Measurements from ENCODE around the gene TMEM204.

Gene TMEM204

DNA sequence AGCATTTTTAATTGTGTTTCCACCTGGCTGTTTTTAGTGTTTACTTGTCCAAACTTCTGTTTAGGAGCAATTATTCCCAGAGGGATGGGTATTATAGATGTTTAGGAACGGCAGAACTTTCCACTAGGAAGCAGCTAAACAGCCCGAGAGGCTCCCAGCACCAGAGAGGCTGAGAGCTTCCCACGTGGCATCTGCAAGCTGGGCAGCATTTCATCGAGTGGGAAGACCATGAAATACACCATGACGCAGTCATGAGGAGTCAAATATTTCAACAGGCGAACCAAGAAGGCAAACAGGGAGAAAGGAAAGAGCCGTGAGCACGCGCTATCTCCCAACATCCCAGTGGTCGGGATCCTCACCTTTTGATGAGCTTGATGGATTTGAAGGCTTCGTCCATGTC lies 24.1 kb downstream of the TMEM204 start:
- no peak for DNase-seq (ENCODE audit: low read depth in 2 of 2)

DNA sequence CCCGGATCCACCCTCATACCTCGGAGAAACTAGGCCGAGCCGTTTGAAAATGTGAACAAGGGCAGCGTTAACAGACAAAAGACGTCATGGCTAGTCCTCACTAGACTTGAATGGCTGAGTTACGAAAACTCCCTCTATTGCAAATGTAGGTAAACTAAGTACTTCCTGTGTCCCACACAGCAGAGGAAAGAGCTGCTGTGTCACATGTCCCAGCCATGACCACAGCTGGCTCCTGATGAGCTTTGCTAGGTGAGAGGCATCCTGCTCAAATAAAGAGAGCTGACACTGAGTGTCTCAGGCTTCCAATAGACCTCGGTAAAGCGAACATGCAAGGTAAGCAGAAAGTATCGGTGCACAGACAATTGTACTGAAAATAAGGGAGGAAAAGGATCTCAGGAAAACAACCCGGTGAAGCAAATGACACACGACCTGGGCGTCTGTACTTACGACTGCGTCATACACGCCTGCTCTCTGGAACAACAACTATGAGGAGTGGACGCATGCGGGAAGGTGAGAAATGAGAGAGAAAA lies 26.0 kb downstream of the TMEM204 start:
- DNase-seq (ENCODE audit: low read depth in 2 of 2): no peak

DNA sequence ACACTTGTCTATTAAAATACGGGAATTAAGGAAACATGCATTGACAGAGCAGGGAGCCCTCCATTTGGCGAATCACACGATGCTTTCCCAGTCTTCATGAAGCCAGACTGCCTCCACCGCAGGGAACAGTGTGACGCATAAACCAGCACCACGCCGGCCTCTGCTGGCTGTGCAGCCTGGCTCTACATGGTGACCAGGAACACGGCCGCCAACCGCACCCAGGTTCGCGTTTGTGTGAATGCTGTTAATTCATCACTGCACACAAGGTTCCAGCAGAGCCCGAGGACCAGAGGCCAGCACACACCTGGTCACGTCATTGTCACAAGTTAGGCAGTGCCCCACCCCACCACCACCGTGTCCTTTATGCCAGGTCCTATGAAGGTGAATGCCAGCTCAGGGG lies 26.7 kb downstream of the TMEM204 start:
- DNase-seq (ENCODE audit: low read depth in 2 of 2): no peak

DNA sequence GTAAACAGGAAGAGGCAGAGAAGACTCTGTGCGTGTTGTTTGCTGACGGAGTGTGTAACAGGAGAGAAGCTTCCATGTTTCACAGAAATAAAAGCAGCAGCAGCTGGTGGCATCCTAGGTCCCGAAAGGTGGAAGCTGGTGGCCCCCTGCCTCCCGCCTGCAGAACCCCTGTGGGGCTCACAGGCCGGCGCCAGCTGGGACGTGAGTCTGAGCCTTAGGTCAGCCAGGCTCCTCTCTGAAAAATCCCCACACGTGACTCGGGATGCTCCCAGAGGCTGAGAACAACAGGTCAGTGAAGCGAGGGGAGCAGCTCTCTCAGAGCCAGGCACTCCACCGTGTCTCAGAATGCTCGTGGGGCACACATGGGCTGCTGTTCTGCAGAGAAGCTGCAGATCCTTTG lies 27.4 kb downstream of the TMEM204 start:
- DNase-seq (ENCODE audit: low read depth in 2 of 2): no peak

DNA sequence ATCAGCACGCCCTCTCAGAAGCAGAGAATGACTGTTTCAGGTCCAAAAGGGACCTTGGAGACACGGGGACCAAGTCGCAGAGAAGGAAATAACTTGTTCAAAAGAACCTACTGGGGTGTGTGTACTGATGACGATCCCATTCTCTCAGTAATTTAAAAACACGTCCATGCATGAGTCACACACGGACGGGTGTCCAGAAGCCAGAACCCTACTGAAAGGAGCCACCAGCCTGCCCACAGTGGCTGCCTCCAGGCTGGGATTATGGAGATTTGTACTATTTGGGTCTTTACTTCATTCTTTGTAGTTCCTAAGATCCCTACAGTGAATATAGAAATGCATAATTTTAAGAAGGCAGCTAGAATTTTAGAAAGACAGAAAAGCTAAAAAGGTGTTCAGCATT lies 27.8 kb downstream of the TMEM204 start:
- DNase-seq (ENCODE audit: low read depth in 2 of 2): no peak

DNA sequence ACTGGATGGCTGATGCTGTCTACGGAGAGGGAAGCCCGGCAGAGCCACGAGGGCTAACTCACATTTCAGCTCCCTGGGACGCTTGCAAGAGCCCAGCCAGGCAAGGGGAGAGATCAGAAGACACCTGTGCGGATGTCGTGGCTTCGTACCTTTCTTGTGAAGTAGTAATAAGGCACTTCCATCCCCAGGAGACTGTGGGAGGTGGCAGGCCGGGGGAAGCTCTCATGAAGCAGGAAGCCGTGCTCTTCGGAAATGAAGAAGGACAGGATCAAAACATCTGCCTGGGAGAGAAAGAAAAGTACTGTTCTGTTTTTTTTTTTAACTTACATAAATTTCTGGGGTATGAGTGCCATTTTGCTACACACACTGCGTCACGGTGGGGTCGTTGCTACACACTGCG lies 28.4 kb downstream of the TMEM204 start:
- DNase-seq (ENCODE audit: low read depth in 2 of 2): no peak

DNA sequence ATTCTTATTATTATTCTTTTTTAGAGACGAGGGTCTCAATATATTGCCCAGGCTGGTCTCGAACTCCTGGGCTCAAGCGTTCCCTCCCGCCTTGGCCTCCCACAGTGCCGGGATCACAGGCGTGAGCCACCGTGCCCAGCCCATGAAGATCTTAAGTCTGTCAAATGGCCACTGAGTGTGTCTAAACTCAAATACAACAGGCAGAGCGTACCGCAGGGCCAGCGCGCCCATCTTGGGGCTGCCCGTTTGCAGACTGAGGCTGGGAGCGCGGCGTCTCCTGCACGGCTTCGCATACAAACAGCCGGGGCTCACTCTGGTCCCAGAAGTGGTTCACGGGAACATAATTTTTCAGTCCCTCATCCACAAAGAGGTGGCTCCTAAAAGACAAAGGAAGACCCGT lies 30.3 kb downstream of the TMEM204 start:
- DNase-seq (ENCODE audit: low read depth in 2 of 2): no peak

DNA sequence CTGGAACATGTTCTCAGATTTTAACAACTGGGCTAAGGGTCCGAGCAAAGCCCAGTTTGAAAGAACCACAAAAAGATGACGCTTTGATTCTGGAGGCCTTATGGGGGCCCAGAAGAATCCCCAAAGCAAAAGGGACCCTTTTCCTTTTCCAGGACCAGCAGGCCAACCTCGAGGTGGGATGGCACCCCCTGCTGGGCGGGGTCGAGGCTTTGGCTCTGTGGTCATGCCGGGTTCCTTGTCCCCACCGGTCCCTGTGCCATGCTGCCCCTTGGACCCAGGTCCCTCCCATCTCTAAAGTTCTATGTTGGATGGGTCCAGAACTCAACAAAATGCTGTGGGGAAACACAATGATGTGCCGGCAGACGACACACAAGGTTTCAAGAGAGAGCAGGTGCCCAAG lies 30.9 kb downstream of the TMEM204 start:
- DNase-seq (ENCODE audit: low read depth in 2 of 2): no peak

DNA sequence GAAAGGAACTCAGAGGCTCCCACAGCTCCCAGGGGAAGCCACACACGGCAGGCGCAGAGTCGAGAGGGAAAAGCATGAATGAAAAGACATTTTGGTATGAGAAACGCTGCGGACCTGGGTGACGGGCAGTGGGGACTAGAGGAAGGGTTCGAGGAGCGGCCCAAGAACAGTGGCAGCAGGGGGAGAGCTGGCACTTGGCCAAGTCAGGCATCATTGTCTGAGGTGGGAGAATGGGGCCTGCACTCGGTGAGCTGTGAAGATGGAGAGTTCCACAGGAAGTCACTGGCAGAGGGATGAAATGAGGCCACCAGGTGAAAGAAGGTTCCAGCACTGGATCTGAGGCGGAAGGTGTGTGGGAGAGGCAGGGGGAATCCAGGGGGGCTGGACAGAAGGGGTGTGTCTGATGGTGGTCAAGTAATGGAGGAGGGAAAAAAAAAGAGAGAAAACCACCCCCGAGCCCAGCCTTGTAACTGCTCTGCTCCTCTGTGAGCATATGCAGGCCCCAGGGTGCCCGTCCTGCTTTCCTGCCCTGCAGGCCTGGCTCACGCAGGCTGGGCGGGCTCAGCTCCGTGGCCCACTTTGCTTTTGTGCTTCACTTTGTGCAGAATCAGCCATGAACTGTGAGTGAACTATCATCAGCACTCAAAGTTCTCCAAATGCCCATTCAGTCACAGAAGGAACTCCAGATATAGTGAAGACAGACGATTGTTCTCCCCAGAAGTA lies 31.8 kb downstream of the TMEM204 start:
- DNase-seq (ENCODE audit: low read depth in 2 of 2): no peak

DNA sequence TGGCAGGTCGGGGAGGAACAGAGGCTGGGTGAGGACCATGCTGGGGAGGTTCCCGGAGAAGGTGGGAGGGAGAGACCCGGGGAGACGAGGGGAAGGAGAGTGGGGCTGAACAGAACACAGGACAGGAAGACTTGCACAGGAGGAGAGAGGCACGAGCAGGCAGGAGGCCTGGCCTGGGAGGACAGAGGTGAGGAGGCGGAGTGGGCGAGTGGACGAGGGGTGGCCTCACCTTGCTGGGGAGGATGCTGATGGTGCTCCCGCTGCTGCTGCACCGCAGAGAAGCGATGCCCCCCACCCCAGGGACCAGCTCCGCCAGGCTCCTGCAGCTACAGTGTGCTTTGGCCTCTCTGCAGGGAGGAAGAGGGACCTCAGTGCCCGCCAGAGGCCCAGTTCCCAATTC lies 34.5 kb downstream of the TMEM204 start:
- DNase-seq (ENCODE audit: low read depth in 2 of 2): no peak

DNA sequence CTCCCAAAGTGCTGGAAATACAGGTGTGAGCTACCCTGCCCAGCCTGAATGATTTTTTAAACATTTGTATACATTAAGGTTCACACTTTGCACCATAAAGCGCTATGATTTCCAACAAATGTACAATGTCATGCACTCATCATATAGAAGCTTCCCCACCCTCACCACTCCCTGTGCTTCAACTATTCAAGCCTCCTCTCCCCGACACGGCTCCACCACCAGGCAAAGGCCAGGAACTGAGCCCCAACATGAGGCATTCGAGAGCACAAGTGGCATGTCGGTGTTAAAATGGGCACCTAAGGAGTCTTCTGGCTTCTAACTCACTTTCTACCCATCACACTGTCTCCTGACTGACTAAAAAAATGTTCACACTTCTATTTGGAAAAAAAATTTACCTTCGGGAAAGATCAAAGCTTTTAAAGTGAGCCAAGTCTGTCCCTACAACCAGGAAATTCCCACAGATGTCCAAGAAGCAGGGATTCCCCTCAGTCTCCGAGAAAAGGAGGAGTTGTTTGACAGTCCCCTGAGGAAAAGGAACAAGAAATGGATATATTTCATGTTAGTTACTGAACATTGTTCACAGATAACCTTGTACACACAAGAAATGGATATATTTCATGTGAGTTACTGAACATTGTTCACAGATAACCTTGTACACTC lies 37.7 kb downstream of the TMEM204 start:
- DNase-seq (ENCODE audit: low read depth in 2 of 2): no peak

DNA sequence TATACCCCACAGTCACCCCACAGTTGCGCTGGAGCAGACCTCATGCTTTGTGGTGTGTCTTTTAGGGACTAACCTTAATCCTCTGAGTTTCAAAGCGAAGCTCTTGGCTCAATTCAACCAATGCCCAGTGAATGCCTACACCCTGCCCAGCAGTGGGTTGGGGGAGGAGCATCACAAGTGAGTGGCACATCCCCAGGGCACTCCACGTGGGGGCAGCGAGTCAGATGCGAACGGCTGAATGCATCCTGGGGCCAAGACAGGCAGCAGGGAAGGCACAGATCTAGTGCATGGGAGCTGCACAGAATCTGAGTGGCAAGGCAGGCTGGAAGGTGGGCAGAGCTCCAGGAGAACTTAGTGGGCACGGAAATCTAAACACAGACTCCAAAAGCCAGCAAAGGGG lies 39.2 kb downstream of the TMEM204 start:
- no peak for DNase-seq (ENCODE audit: low read depth in 2 of 2)

DNA sequence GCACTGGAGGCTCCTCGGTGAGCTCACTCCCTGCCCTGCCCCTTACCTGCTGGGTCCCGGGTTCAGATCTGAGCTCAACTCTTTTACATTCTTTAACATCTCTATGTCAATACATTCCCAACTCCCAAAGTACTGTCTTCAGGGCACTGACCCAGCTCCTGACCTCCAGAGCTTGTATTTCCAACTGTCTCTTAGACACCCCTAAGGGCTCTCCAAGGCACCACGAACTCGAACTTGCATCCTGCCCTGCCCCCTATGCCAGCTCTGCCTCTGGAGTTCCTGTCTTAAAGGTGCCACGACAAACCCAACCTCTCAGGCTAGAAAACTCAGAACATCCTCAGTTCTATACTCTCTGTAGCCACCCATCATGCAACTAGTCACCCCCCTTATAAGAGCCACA lies 39.8 kb downstream of the TMEM204 start:
- no peak for DNase-seq (ENCODE audit: low read depth in 2 of 2)

DNA sequence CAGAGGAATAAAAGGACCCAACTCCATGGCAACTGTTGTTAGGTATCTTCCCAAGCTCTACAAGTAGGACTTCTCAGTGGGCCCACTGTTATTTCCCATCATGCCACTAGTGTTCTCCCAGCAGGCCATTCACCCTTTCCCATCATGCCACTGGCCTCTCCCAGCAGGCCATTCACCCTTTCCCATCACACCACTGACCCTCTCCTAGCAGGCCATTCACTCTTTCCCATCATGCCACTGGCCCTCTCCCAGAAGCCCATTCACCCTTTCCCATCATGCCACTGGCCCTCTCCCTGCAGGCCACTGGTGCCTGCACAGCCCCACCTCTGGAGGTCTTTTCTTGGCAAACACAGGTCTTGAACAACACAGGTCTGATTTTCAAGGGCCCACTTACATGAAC lies 42.1 kb downstream of the TMEM204 start:
- DNase-seq (ENCODE audit: low read depth in 2 of 2): no peak

DNA sequence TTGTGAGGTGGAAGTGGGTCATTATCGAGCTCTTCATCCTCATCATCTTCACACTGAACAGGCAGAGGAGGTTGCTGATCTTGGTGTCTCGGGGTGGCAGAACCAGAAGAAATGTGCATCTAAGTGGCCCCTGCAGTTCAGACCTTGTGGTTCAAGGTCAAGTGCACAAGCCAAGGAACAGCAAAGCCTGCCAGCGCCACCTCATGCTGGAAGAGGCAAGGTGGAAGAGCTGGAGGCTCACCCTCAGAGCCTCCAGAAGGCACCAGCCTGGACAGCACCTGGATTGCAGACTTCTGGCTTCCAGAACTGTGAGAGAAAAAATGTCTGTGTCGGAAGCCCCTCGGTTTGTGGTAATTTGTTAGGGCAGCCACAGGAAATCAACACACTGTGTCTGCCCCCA lies 45.7 kb downstream of the TMEM204 start:
- DNase-seq (ENCODE audit: low read depth in 2 of 2): no peak

DNA sequence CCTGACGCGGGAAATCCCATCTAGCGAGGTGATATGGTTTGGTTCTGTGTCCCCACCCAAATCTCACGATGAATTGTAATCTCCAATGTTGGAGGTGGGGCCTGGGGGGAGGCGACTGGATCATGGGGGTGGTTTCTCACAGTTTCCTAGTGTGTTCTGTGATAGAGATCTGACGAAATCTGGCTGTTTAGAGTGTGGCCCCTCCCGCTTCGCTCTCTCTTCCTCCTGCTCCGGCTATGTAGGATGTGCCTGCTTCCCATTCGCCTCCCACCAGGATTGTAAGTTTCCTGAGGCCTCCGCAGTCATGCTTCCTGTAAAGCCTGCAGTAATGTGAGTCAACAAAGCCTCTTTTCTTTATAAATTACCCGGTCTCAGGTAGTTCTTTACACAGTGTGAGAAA lies 46.8 kb downstream of the TMEM204 start:
- no peak for DNase-seq (ENCODE audit: low read depth in 2 of 2)

DNA sequence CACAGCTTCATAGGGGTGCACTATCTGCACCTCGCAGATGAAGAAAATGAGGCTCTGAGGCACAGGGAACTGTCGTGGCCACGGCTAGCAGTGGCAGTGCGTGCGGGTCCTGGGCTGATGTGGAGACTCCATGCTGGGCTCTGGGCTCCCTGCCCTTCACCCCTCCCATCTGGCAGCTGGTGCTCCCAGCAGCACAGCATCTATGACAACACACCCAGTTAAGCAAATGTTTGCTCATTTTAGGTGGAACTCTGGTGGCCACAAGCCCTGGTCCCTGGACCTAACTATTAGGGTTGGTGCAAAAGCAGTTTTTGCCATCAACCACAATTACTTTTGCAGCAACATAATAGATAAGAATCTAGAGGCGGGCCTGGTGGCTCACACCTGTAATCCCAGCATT lies 47.5 kb downstream of the TMEM204 start:
- no peak for DNase-seq (ENCODE audit: low read depth in 2 of 2)

DNA sequence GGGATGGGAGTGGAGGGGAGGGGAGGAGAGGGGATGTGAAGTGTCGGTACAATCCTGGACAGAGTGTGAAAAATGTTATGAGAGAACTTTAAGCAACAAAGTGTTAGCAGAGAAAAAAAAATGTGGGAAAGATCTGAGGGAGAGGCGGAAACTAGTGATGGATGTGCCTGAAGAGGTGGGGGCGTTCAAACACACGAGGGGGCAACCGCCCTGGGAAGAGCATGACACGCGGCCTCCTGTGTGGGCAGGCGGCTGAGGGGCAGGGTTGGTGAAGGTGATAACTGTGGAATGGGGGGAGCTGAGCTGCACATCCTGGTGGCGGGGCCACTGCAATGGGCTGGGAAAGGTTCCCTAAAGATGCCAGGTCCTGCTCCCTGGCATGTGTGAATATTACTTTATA lies 48.3 kb downstream of the TMEM204 start:
- DNase-seq (ENCODE audit: low read depth in 2 of 2): no peak

DNA sequence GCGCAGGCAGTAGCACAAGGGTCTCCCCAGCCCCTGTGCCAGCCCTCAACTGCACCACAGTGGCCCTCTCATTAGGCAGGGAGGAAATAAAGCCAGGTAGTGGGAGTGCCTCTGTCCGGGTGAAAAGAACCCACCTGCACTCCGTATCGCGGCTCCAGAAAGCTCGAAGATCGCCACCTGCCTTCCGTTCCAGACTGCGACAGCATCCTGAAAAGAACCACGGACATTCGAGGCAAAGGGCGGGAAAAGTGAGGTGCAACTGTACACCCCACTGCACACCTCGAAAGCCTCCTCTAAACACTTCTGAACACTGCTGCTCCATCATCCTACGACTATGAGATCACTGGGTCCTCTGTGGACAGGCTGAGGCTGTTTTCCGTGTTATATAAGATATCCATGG lies 49.7 kb downstream of the TMEM204 start:
- no peak for DNase-seq (ENCODE audit: low read depth in 2 of 2)

DNA sequence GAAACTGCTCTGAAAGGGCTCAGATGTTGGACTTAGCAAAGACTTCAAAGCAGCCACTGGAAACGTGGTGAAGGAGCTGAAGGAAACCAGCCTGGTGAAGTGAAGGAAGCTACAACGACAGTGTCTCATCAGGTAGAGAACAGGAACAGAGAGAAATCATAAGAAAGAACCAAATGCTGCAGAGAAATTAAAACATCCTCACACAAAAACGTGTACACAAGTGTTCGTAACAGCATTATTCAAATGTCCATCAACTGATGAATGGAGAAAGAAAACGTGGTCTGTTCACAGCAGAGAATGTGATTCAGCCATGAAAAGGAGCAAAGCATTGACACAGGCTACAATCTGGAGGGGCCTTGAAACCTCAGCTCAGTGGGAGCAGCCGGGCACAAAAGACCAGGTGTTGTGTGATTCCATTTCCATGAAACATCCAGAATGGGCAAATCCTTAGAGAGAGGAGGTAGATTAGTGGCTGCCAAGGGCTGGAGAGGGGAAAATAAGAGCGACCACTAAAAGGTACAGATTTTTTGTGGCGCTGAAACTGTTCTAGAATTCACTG lies 51.5 kb downstream of the TMEM204 start:
- no peak for DNase-seq (ENCODE audit: low read depth in 2 of 2)

DNA sequence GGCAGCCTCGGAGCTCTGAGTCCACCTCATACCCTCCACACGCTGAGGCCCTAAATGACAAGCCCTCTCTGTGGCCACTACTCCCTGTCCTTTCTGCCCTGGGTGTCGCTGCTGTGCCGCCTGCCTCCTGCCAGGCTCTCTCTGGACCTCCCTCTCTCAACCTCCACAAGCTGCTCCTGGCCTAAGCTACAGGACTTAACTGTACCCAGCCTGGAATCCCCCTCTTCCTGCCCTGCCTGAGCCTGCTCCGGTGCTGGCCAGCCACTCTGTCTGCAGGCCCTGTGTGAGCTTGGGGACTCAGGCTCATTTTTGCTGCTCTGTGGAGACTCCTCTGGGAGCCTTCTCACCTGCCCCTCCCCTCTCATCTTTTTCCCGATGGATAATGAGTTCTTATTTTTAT lies 56.9 kb downstream of the TMEM204 start:
- no peak for DNase-seq (ENCODE audit: low read depth in 2 of 2)

DNA sequence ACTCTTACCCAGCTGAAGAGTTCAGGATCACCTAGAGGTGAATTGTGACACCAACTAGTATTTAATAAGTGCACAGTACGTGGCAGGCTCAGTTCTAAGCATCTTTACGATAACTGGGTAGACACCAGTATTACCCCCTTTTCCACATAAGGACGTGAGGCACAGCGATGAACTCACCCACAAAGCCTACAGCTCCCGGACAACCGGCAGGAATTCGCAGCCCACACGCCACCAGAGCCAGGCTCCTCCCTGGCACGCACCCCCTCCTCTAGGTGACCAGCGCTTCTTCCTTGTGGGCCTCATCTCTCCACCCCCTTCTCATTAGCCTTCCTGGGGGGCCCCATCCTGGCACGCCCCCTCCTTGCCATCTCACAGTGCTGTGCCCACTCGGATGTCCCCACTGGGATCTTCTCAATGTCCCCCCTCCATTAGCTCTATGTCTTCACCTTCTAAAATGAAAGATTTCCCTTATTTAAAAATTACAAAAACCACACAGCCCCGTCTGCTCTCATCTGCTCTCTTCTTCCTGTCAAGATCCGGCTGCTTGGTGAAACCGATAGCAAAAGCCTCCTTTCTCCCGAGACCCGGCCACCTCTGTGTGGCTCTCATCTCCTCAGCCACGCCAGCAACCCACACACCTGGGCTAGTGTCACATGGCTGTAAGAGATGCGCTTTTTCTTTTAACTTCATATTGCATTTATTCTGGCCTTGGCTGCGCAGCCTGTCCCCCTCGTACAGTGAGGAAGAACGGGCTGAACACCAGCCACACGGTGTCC lies 57.7 kb downstream of the TMEM204 start:
- no peak for DNase-seq (ENCODE audit: low read depth in 2 of 2)

DNA sequence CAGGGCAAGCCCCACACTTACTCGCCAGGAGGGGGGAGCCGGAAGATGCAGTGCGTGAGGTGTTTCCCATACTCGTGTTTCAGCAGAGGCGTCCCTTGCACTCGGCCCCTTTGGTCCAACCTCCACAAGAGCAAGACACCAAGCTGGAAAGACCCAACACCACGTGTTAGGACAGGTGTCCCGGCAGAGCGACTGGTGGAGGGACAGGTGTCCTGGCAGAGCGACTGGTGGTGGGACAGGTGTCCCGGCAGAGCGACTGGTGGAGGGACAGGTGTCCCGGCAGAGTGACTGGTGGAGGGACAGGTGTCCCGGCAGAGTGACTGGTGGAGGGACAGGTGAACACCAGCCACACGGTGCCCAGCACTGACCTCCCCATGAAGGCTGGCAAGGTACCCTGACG lies 59.0 kb downstream of the TMEM204 start:
- DNase-seq (ENCODE audit: low read depth in 2 of 2): no peak

Data from stimulated activated CD8-positive, alpha-beta memory T cell treated with anti-CD3 and anti-CD28 coated beads, Interleukin-2, amount 100 ng/mL, for 48 hours (primary cell).